HepG2 (cell line): ENCODE results near the gene PIK3CB. TPM values are rescaled to one million over a fixed set of nuclear protein-coding genes. Genes with fewer than 3 reads are reported as not detected.

ENCODE experiments used
- EZH2 ChIP-seq: conservative IDR thresholded peaks from 2 replicates; pipeline ENCODE4 v1.6.1; 2012; ENCODE audit warnings: mild to moderate bottlenecking, low read depth, low read length, moderate library complexity
- HDAC6 ChIP-seq: fragments of 200-600 bp; sonication (generic); IDR thresholded peaks from 2 replicates; pipeline ENCODE4 v1.7.0; 2017; ENCODE audit warnings: mild to moderate bottlenecking, antibody characterized with exemption, low read length, low read depth
- HNRNPLL ChIP-seq: fragments of 200-400 bp; formaldehyde crosslinking; IDR thresholded peaks from 2 replicates; pipeline ENCODE4 v1.6.1; 2017; ENCODE audit warnings: mild to moderate bottlenecking, low read depth, low read length; ENCODE audit not compliant: poor library complexity, severe bottlenecking
- KDM6A ChIP-seq: IDR thresholded peaks from 2 replicates; pipeline ENCODE4 v1.6.1; 2016; ENCODE audit warnings: low read depth
- KLF6 ChIP-seq: IDR thresholded peaks from 2 replicates; pipeline ENCODE4 v1.8.0; 2016; ENCODE audit warnings: missing biosample characterization, missing genetic modification reagents
- MBD4 ChIP-seq: IDR thresholded peaks from 2 replicates; pipeline ENCODE4 v1.6.1; 2012; ENCODE audit warnings: low read length, inconsistent platforms, borderline replicate concordance
- TBP ChIP-seq: sonication (generic); formaldehyde crosslinking; IDR thresholded peaks from 2 replicates; pipeline ENCODE4 v1.5.0; 2020; ENCODE audit warnings: missing genetic modification reagents
- TBX2 ChIP-seq: sonication (generic); formaldehyde crosslinking; IDR thresholded peaks from 2 replicates; pipeline ENCODE4 v1.5.0; 2020; ENCODE audit warnings: missing genetic modification reagents, mild to moderate bottlenecking, borderline replicate concordance
- TSC22D2 ChIP-seq: sonication (generic); formaldehyde crosslinking; IDR thresholded peaks from 2 replicates; pipeline ENCODE4 v1.5.1; 2020; ENCODE audit warnings: missing genetic modification reagents, mild to moderate bottlenecking, borderline replicate concordance
- ZNF121 ChIP-seq: sonication (generic); formaldehyde crosslinking; IDR thresholded peaks from 2 replicates; pipeline ENCODE4 v1.5.0; 2020; ENCODE audit warnings: mild to moderate bottlenecking, missing genetic modification reagents
- ZNF343 ChIP-seq: sonication (generic); formaldehyde crosslinking; IDR thresholded peaks from 2 replicates; pipeline ENCODE4 v1.4.0; 2020; ENCODE audit warnings: mild to moderate bottlenecking, missing genetic modification reagents
- ZNF563 ChIP-seq: sonication (generic); formaldehyde crosslinking; IDR thresholded peaks from 2 replicates; pipeline ENCODE4 v1.8.0; 2022; ENCODE audit warnings: mild to moderate bottlenecking, moderate library complexity, missing genetic modification reagents
- ZSCAN20 ChIP-seq: sonication (generic); formaldehyde crosslinking; IDR thresholded peaks from 2 replicates; pipeline ENCODE4 v1.4.0; 2020; ENCODE audit warnings: missing genetic modification reagents, mild to moderate bottlenecking, borderline replicate concordance
- polyA plus RNA-seq, 8 experiments: library from polyadenylated mRNA; depleted of rRNA in 3 of 8; stranded (reverse) in 7 of 8; unstranded in 1 of 8; fragments of >200 nt; fragmentation: Illumina TruSeq in 4 of 8; extraction: Trizol in 4 of 8; gene quantifications; 2 replicates each; pipeline versions ENCODE4 v1.2.1 to v1.2.3, GENCODE V29; 2011 to 2016; ENCODE audit warnings: low read depth in 4 of 8, missing spikeins in 1 of 8, mixed read lengths in 1 of 8; ENCODE audit not compliant: insufficient read depth in 1 of 8
- total RNA-seq, 5 experiments: library from RNA; depleted of rRNA; stranded (reverse); fragments of >200 nt; fragmentation: Illumina TruSeq; extraction: Trizol; gene quantifications; 2 replicates each; pipeline ENCODE4 v1.2.3, GENCODE V29; 2016; ENCODE audit warnings: low read depth in 1 of 5
- TF ChIP-seq, protein P1 (sequence below): sonication (generic); formaldehyde crosslinking; IDR thresholded peaks from 2 replicates; pipeline ENCODE4 v1.5.0; 2020; ENCODE audit warnings: mild to moderate bottlenecking, missing genetic modification reagents
- TF ChIP-seq, protein P2 (sequence below): sonication (generic); formaldehyde crosslinking; IDR thresholded peaks from 2 replicates; pipeline ENCODE4 v1.4.0; 2020; ENCODE audit warnings: missing genetic modification reagents
- TF ChIP-seq, protein P3 (sequence below): sonication (generic); formaldehyde crosslinking; IDR thresholded peaks from 2 replicates; pipeline ENCODE4; 2020; ENCODE audit warnings: missing genetic modification reagents, mild to moderate bottlenecking, borderline replicate concordance
- TF ChIP-seq, protein P4 (sequence below): sonication (generic); formaldehyde crosslinking; IDR thresholded peaks from 2 replicates; pipeline ENCODE4 v1.4.0; 2020; ENCODE audit warnings: mild to moderate bottlenecking, low read depth, missing genetic modification reagents

PIK3CB gene
- total and polyA plus RNA-seq, 2 of the 13 experiments (the other 11 are each of a cell fraction or from before 2014, with no cell fraction given): 6.6 to 18.7 TPM

DNA sequence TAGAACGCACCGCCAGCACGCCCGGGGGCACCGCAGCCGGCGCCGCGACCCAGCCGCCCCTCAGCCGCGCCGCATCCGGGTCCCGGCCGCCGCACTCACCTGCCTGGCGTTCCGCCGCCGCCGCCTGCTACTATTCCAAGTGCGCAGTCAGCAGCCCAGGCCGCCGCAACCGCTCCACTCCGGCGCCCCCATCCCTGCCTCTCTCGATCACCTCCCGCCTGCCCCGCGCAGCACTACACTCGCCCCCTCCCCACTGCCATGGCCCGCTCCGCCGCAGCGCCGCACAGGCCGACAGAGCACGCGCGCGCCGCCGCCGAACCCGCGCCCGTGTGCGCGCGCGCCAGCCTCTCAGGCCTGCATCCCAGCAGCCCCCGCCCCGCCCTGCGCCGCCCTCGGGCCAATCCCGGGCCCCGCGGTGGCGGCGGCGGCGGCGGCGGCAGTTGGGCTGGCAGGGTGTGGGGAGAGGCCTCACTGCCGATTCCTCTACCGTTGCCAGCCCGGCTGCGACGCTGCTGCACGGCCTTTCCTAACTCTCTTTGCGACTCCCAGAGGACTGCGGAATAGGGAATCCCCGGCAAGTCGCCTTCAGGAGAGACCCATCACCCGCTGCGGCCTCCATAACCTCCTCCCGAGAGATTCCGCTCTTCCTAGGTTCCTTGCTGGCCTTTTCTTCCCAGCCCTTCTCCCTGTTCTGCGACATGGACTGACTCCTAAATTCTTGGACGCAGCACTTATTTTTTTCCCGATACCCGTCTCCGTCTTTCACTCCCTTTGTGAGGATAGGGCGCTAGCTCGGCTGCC, at the start of gene PIK3CB (continued):
- TF ChIP-seq, protein P1, sequence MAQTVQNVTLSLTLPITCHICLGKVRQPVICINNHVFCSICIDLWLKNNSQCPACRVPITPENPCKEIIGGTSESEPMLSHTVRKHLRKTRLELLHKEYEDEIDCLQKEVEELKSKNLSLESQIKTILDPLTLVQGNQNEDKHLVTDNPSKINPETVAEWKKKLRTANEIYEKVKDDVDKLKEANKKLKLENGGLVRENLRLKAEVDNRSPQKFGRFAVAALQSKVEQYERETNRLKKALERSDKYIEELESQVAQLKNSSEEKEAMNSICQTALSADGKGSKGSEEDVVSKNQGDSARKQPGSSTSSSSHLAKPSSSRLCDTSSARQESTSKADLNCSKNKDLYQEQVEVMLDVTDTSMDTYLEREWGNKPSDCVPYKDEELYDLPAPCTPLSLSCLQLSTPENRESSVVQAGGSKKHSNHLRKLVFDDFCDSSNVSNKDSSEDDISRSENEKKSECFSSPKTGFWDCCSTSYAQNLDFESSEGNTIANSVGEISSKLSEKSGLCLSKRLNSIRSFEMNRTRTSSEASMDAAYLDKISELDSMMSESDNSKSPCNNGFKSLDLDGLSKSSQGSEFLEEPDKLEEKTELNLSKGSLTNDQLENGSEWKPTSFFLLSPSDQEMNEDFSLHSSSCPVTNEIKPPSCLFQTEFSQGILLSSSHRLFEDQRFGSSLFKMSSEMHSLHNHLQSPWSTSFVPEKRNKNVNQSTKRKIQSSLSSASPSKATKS: no peak; the same call in 1 of the 2 replicates
- TF ChIP-seq ZNF343 (CRISPR knock-in tag) (0 out of 2 replicates have a peak, but pooled peaks have one; percentile 4), KDM6A (no peak), TBP (CRISPR knock-in tag) (no peak), MBD4 (no peak), ZNF563 (CRISPR knock-in tag) (0 out of 2 replicates have a peak, but pooled peaks have one; percentile 18), KLF6 (CRISPR knock-in tag) (peak; percentile 26; the same call in 1 of the 2 replicates), TSC22D2 (peak; percentile 40; the same call in 1 of the 2 replicates), EZH2 (no peak), ZSCAN20 (CRISPR knock-in tag) (peak; percentile 72), ZNF121 (CRISPR knock-in tag) (peak; percentile 99), HDAC6 (no peak), HNRNPLL (peak; percentile 82), TBX2 (CRISPR knock-in tag) (no peak; the same call in 1 of the 2 replicates)
- TF ChIP-seq, protein P2, sequence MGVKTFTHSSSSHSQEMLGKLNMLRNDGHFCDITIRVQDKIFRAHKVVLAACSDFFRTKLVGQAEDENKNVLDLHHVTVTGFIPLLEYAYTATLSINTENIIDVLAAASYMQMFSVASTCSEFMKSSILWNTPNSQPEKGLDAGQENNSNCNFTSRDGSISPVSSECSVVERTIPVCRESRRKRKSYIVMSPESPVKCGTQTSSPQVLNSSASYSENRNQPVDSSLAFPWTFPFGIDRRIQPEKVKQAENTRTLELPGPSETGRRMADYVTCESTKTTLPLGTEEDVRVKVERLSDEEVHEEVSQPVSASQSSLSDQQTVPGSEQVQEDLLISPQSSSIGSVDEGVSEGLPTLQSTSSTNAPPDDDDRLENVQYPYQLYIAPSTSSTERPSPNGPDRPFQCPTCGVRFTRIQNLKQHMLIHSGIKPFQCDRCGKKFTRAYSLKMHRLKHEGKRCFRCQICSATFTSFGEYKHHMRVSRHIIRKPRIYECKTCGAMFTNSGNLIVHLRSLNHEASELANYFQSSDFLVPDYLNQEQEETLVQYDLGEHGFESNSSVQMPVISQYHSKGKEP (CRISPR knock-in tag): no peak; the same call in 1 of the 2 replicates
- TF ChIP-seq, protein P3, sequence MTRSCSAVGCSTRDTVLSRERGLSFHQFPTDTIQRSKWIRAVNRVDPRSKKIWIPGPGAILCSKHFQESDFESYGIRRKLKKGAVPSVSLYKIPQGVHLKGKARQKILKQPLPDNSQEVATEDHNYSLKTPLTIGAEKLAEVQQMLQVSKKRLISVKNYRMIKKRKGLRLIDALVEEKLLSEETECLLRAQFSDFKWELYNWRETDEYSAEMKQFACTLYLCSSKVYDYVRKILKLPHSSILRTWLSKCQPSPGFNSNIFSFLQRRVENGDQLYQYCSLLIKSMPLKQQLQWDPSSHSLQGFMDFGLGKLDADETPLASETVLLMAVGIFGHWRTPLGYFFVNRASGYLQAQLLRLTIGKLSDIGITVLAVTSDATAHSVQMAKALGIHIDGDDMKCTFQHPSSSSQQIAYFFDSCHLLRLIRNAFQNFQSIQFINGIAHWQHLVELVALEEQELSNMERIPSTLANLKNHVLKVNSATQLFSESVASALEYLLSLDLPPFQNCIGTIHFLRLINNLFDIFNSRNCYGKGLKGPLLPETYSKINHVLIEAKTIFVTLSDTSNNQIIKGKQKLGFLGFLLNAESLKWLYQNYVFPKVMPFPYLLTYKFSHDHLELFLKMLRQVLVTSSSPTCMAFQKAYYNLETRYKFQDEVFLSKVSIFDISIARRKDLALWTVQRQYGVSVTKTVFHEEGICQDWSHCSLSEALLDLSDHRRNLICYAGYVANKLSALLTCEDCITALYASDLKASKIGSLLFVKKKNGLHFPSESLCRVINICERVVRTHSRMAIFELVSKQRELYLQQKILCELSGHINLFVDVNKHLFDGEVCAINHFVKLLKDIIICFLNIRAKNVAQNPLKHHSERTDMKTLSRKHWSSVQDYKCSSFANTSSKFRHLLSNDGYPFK (CRISPR knock-in tag): no peak
- TF ChIP-seq, protein P4, sequence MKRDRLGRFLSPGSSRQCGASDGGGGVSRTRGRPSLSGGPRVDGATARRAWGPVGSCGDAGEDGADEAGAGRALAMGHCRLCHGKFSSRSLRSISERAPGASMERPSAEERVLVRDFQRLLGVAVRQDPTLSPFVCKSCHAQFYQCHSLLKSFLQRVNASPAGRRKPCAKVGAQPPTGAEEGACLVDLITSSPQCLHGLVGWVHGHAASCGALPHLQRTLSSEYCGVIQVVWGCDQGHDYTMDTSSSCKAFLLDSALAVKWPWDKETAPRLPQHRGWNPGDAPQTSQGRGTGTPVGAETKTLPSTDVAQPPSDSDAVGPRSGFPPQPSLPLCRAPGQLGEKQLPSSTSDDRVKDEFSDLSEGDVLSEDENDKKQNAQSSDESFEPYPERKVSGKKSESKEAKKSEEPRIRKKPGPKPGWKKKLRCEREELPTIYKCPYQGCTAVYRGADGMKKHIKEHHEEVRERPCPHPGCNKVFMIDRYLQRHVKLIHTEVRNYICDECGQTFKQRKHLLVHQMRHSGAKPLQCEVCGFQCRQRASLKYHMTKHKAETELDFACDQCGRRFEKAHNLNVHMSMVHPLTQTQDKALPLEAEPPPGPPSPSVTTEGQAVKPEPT (CRISPR knock-in tag): no peak
